Measurements from ENCODE around the gene LTV1. TPM values are rescaled to one million over a fixed set of nuclear protein-coding genes. Genes with fewer than 3 reads are reported as not detected.

LTV1 gene
- polyA plus RNA-seq, 1 donor from 2014 or later: 35.5 TPM

DNA sequence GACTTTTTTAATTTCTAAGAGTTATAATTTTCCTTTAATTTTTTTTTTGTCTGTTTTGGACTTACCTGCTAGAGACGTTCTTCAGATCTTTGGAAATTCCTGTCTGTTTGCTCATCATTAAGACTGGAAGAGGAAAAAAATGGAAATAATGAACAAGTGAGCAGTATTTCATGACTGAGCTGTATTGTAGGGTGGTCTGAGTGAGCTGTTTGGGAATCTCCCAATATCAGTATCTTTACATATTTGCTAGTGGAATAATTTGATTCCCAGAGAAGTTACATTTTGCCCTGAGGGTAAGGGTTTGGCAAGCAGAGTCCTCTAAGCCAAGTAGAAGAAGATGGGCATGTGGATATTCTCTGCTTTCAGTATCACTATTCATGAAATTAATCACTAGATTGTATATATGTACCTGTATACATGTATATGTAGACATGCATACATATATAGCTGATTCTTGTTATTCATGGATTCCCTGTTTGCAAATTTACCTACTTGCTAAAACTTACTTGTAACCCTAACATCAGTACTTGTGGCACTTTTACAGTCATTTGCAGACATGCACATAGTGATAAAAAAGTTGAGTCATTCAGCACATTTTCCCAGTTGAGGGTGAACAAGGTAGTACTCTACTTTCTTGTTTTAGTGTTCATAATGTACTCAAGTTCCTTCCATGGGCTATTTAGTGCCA lies 34.6 kb downstream of the LTV1 start:
- Histone ChIP-seq H4K20me1 (ENCODE audit: insufficient read depth) (no peaks in the 10 kb centered on the region), H3K4me2 (ENCODE audit: low read length) (no peak overlapping the region), H2AFZ (ENCODE audit: low read depth, low read length) (no peak overlapping the region), H3K9me3 (ENCODE audit: low read length) (peaks cover 4% of the 10 kb centered on the region), H3K79me2 (replicated peaks; ENCODE audit: insufficient read depth, low read length) (no peaks in the 10 kb centered on the region), H3K9ac (ENCODE audit: low read length) (no peak overlapping the region), H3K27ac (ENCODE audit: low read length) (no peak overlapping the region), H3K9me2 (ENCODE audit: insufficient read depth, low read length) (no peaks in the 10 kb centered on the region), H3F3A (ENCODE audit: insufficient read depth, low read length, poor library complexity, severe bottlenecking) (no peaks in the 10 kb centered on the region), H3K4me3 (ENCODE audit: low read length) (no peak overlapping the region), H3K36me3 (ENCODE audit: insufficient read depth, low read length) (no peaks in the 10 kb centered on the region), H3K27me3 (ENCODE audit: insufficient read depth, low read depth, low read length) (no peaks in the 10 kb centered on the region)
- TF ChIP-seq REST (IDR thresholded peaks at IDR 0.05; ENCODE audit: borderline replicate concordance): no peak

- no peaks in the 10 kb centered on the region for H4K20me1 ChIP-seq (ENCODE audit: insufficient read depth)
Measured at GRCh38 chr6:143878272-143878760, 35.2 kb downstream of the LTV1 start.

More at GRCh38 chr6:143878272-143878760, 35.2 kb downstream of the LTV1 start:
- no peak overlapping the region for H3K9ac ChIP-seq (ENCODE audit: low read length)
- no peak overlapping the region for H3K4me2 ChIP-seq (ENCODE audit: low read length)
- no peak overlapping the region for H3K4me3 ChIP-seq (ENCODE audit: low read length)
- no peaks in the 10 kb centered on the region for H3K9me2 ChIP-seq (ENCODE audit: insufficient read depth, low read length)
- no peaks in the 10 kb centered on the region for H3K36me3 ChIP-seq (ENCODE audit: insufficient read depth, low read length)
- no peaks in the 10 kb centered on the region for H3K27me3 ChIP-seq (ENCODE audit: insufficient read depth, low read depth, low read length)
- H3K9me3 ChIP-seq (ENCODE audit: low read length): peaks cover 4% of the 10 kb centered on the region
- no peak overlapping the region for H2AFZ ChIP-seq (ENCODE audit: low read depth, low read length)
- H3K79me2 ChIP-seq (replicated peaks; ENCODE audit: insufficient read depth, low read length): no peaks in the 10 kb centered on the region
- no peaks in the 10 kb centered on the region for H3F3A ChIP-seq (ENCODE audit: insufficient read depth, low read length, poor library complexity, severe bottlenecking)
- no peak overlapping the region for H3K27ac ChIP-seq (ENCODE audit: low read length)
- TF ChIP-seq RAD21 (conservative IDR thresholded peaks at IDR 0.05): no peak
- TF ChIP-seq TAF1 (IDR thresholded peaks at IDR 0.05; ENCODE audit: low read depth): no peak
- TF ChIP-seq, protein P1, sequence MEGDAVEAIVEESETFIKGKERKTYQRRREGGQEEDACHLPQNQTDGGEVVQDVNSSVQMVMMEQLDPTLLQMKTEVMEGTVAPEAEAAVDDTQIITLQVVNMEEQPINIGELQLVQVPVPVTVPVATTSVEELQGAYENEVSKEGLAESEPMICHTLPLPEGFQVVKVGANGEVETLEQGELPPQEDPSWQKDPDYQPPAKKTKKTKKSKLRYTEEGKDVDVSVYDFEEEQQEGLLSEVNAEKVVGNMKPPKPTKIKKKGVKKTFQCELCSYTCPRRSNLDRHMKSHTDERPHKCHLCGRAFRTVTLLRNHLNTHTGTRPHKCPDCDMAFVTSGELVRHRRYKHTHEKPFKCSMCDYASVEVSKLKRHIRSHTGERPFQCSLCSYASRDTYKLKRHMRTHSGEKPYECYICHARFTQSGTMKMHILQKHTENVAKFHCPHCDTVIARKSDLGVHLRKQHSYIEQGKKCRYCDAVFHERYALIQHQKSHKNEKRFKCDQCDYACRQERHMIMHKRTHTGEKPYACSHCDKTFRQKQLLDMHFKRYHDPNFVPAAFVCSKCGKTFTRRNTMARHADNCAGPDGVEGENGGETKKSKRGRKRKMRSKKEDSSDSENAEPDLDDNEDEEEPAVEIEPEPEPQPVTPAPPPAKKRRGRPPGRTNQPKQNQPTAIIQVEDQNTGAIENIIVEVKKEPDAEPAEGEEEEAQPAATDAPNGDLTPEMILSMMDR (IDR thresholded peaks at IDR 0.05; ENCODE audit: poor library complexity, severe bottlenecking): no peak
- no peak for TF ChIP-seq EZH2 (IDR thresholded peaks at IDR 0.05; ENCODE audit: borderline replicate concordance, insufficient read depth, low read length, poor library complexity, severe bottlenecking)
- TF ChIP-seq SMC3 (conservative IDR thresholded peaks at IDR 0.05; ENCODE audit: poor library complexity): no peak
- no peak for TF ChIP-seq MXI1 (conservative IDR thresholded peaks at IDR 0.05; ENCODE audit: poor library complexity, severe bottlenecking)
- TF ChIP-seq POLR2AphosphoS5 (IDR thresholded peaks at IDR 0.05): no peak
- no peak for TF ChIP-seq REST (IDR thresholded peaks at IDR 0.05; ENCODE audit: borderline replicate concordance)
- no peak for TF ChIP-seq EP300 (conservative IDR thresholded peaks at IDR 0.05; ENCODE audit: poor library complexity, severe bottlenecking)

All from neural cell (in vitro differentiated cells).